ENCODE results near the gene MAS1L. TPM values are rescaled to one million over a fixed set of nuclear protein-coding genes. Genes with fewer than 3 reads are reported as not detected.

The MAS1L gene
- total and polyA plus RNA-seq, 2 experiments from 2014 or later: not detected

DNA sequence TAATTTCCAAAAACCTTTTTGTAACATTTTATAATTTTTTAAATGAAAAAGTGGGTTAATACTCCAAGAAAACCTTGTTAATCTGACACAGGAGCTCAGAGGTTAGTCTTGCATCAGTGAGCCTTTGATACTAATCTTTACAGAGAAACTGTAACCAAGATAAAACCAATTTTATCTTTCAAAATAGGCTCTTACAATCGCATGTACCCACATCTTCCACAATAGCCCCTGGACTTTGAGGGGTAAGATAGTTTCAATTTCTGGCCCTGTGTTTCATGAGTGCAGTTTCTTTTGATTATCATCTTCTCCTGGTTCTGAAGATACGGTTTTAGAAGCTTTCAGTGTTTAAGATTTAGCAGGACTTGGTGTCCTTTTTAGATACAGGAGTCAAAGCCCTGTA is 34.5 kb upstream of the MAS1L start:
- WGBS, 2 experiments (ENCODE audit: low coverage in 1 of 2, low lambda C conversion rate in 2 of 2, missing lambda C conversion rate in 2 of 2): 10 to 14% methylated on average over 2 of the region's 2 CpGs
- Histone ChIP-seq H3K9ac (no peak overlapping the region), H3K79me2 (ENCODE audit: insufficient read depth) (no peaks in the 10 kb centered on the region), H3K9me3 (ENCODE audit: low read depth) (no peaks in the 10 kb centered on the region), H3K9me2 (ENCODE audit: insufficient read depth) (no peaks in the 10 kb centered on the region), H3K4me3 (no peak overlapping the region), H2AFZ (no peak overlapping the region), H3K27me3 (replicated peaks; ENCODE audit: insufficient read depth) (no peaks in the 10 kb centered on the region), H3K4me1 (ENCODE audit: insufficient read depth) (no peaks in the 10 kb centered on the region), H4K20me1 (ENCODE audit: insufficient read depth) (no peaks in the 10 kb centered on the region), H3K27ac (no peak overlapping the region), H3K36me3 (ENCODE audit: low read depth) (no peaks in the 10 kb centered on the region), H3K4me2 (ENCODE audit: unreplicated experiment) (no peak overlapping the region), H3F3A (ENCODE audit: insufficient read depth) (no peaks in the 10 kb centered on the region)
- TF ChIP-seq EZH2 (IDR thresholded peaks at IDR 0.05; ENCODE audit: insufficient read depth, poor library complexity, severe bottlenecking) (no peak), EZH2phosphoT487 (IDR thresholded peaks at IDR 0.05; ENCODE audit: insufficient read depth, low read depth) (no peak)
- in situ Hi-C loops (cut with MboI): no loop called here
- DNase-seq: no peak

- Histone ChIP-seq H3F3A (ENCODE audit: insufficient read depth) (no peaks in the 10 kb centered on the region), H3K9ac (no peak overlapping the region), H3K36me3 (ENCODE audit: low read depth) (no peaks in the 10 kb centered on the region), H2AFZ (no peak overlapping the region), H3K9me3 (ENCODE audit: low read depth) (no peaks in the 10 kb centered on the region), H3K27ac (no peak overlapping the region), H3K4me2 (ENCODE audit: unreplicated experiment) (no peak overlapping the region), H3K4me3 (no peak overlapping the region), H3K9me2 (ENCODE audit: insufficient read depth) (no peaks in the 10 kb centered on the region), H3K27me3 (replicated peaks; ENCODE audit: insufficient read depth) (no peaks in the 10 kb centered on the region), H3K4me1 (ENCODE audit: insufficient read depth) (no peaks in the 10 kb centered on the region), H4K20me1 (ENCODE audit: insufficient read depth) (no peaks in the 10 kb centered on the region), H3K79me2 (ENCODE audit: insufficient read depth) (no peaks in the 10 kb centered on the region)
- TF ChIP-seq EZH2 (IDR thresholded peaks at IDR 0.05; ENCODE audit: insufficient read depth, poor library complexity, severe bottlenecking) (no peak), EZH2phosphoT487 (IDR thresholded peaks at IDR 0.05; ENCODE audit: insufficient read depth, low read depth) (no peak)
- WGBS, 2 experiments (ENCODE audit: low coverage in 1 of 2, low lambda C conversion rate in 2 of 2, missing lambda C conversion rate in 2 of 2): 11 to 13% methylated on average over 8 of the region's 8 CpGs
- in situ Hi-C loops (cut with MboI): no loop called here
- no peak for DNase-seq
These were observed 33.4 kb upstream of the MAS1L start for GRCh38 chr6:29521006-29521680.

DNA sequence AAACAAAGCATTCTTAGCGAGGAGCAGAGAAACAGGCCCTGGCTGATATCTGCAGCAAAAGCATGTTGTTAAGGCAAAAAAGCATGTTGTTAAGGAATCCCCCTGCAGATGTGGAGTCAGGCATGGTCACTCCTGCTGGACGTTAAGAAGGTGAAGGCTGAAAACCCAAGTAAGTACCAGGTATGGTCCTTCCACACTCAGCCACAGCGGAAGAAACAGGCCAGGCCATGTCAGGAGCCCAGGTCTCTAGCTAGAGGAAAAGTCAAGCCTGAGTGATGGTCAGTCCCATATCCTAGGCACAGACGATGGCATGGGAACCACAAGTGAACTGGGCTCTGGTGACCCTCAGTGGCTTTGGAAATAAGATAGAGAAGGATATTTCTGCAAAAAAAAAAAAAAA is 32.5 kb upstream of the MAS1L start:
- Histone ChIP-seq H4K20me1 (ENCODE audit: insufficient read depth) (no peaks in the 10 kb centered on the region), H3F3A (ENCODE audit: insufficient read depth) (no peaks in the 10 kb centered on the region), H3K9me3 (ENCODE audit: low read depth) (no peaks in the 10 kb centered on the region), H3K27ac (no peak overlapping the region), H3K4me2 (ENCODE audit: unreplicated experiment) (no peak overlapping the region), H3K4me3 (no peak overlapping the region), H3K9me2 (ENCODE audit: insufficient read depth) (no peaks in the 10 kb centered on the region), H3K27me3 (replicated peaks; ENCODE audit: insufficient read depth) (no peaks in the 10 kb centered on the region), H3K9ac (no peak overlapping the region), H3K36me3 (ENCODE audit: low read depth) (no peaks in the 10 kb centered on the region), H2AFZ (no peak overlapping the region), H3K79me2 (ENCODE audit: insufficient read depth) (no peaks in the 10 kb centered on the region), H3K4me1 (ENCODE audit: insufficient read depth) (no peaks in the 10 kb centered on the region)
- WGBS, 2 experiments (ENCODE audit: low coverage in 1 of 2, low lambda C conversion rate in 2 of 2, missing lambda C conversion rate in 2 of 2): 30 to 40% methylated on average over 4 of the region's 4 CpGs
- no peak for DNase-seq
- TF ChIP-seq EZH2phosphoT487 (IDR thresholded peaks at IDR 0.05; ENCODE audit: insufficient read depth, low read depth) (no peak), EZH2 (IDR thresholded peaks at IDR 0.05; ENCODE audit: insufficient read depth, poor library complexity, severe bottlenecking) (no peak)
- in situ Hi-C loops (cut with MboI): no loop called here

GRCh38 chr6:29519291-29520010 is 31.7 kb upstream of the MAS1L start:
- no peak overlapping the region for H3K4me3 ChIP-seq
- H3K9me2 ChIP-seq (ENCODE audit: insufficient read depth): no peaks in the 10 kb centered on the region
- H3K4me2 ChIP-seq (ENCODE audit: unreplicated experiment): no peak overlapping the region
- DNase-seq: no peak
- H3K27ac ChIP-seq: no peak overlapping the region
- no peaks in the 10 kb centered on the region for H3K9me3 ChIP-seq (ENCODE audit: low read depth)
- 28 to 31% methylated on average over 6 of the region's 6 CpGs for WGBS, 2 experiments (ENCODE audit: low coverage in 1 of 2, low lambda C conversion rate in 2 of 2, missing lambda C conversion rate in 2 of 2)
- no peak overlapping the region for H3K9ac ChIP-seq
- no peaks in the 10 kb centered on the region for H3F3A ChIP-seq (ENCODE audit: insufficient read depth)
- no peak for TF ChIP-seq EZH2 (IDR thresholded peaks at IDR 0.05; ENCODE audit: insufficient read depth, poor library complexity, severe bottlenecking)
- no peak for TF ChIP-seq EZH2phosphoT487 (IDR thresholded peaks at IDR 0.05; ENCODE audit: insufficient read depth, low read depth)
- in situ Hi-C loops (cut with MboI): no loop called here
- H3K27me3 ChIP-seq (replicated peaks; ENCODE audit: insufficient read depth): no peaks in the 10 kb centered on the region
- no peaks in the 10 kb centered on the region for H3K4me1 ChIP-seq (ENCODE audit: insufficient read depth)
- H3K79me2 ChIP-seq (ENCODE audit: insufficient read depth): no peaks in the 10 kb centered on the region
- H4K20me1 ChIP-seq (ENCODE audit: insufficient read depth): no peaks in the 10 kb centered on the region
- no peaks in the 10 kb centered on the region for H3K36me3 ChIP-seq (ENCODE audit: low read depth)
- no peak overlapping the region for H2AFZ ChIP-seq
